ENCODE measurements around the gene COA8. TPM values are rescaled to one million over a fixed set of nuclear protein-coding genes. Genes with fewer than 3 reads are reported as not detected.

Gene COA8
- total and polyA plus RNA-seq, 4 donors, result 30.6 to 59.8 (median 39.5) TPM

GRCh38 chr14:103552011-103552845 is 10.5 kb upstream of the COA8 start:
- Histone ChIP-seq H3K36me3 (ENCODE audit: control insufficient read depth in 4 of 4, insufficient read depth in 4 of 4, low read length in 4 of 4) (peaks cover 0 to 2% (median 0%) of the 10 kb centered on the region in 4 donors), H3K27me3 (ENCODE audit: control insufficient read depth in 3 of 3, insufficient read depth in 3 of 3, low read length in 2 of 3) (no peaks in the 10 kb centered on the region), H3K9ac (ENCODE audit: insufficient read depth in 1 of 2, low read length in 2 of 2) (peak overlapping the region in 1 of 2 donors; percentile 29), H3K4me1 (ENCODE audit: control insufficient read depth in 5 of 5, insufficient read depth in 5 of 5, low read length in 5 of 5) (peaks cover 0 to 16% (median 12%) of the 10 kb centered on the region in 5 donors), H3K4me3 (no peak overlapping the region), H3K9me3 (ENCODE audit: control insufficient read depth in 4 of 4, insufficient read depth in 3 of 4, low read length in 3 of 4) (no peaks in the 10 kb centered on the region), H3K27ac (ENCODE audit: low read depth in 1 of 2, low read length in 1 of 2) (peak overlapping the region; percentile 82 to 90)
- TF ChIP-seq, protein P1, sequence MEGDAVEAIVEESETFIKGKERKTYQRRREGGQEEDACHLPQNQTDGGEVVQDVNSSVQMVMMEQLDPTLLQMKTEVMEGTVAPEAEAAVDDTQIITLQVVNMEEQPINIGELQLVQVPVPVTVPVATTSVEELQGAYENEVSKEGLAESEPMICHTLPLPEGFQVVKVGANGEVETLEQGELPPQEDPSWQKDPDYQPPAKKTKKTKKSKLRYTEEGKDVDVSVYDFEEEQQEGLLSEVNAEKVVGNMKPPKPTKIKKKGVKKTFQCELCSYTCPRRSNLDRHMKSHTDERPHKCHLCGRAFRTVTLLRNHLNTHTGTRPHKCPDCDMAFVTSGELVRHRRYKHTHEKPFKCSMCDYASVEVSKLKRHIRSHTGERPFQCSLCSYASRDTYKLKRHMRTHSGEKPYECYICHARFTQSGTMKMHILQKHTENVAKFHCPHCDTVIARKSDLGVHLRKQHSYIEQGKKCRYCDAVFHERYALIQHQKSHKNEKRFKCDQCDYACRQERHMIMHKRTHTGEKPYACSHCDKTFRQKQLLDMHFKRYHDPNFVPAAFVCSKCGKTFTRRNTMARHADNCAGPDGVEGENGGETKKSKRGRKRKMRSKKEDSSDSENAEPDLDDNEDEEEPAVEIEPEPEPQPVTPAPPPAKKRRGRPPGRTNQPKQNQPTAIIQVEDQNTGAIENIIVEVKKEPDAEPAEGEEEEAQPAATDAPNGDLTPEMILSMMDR (IDR thresholded peaks at IDR 0.05; ENCODE audit: control extremely low read depth, extremely low read depth), result no peak
- WGBS, 2 donors, result 63 to 79% methylated on average over 18 of the region's 18 CpGs
- ATAC-seq (ENCODE audit: insufficient read depth, low FRiP score) (peak; percentile 50), DNase-seq (no peak)

DNA sequence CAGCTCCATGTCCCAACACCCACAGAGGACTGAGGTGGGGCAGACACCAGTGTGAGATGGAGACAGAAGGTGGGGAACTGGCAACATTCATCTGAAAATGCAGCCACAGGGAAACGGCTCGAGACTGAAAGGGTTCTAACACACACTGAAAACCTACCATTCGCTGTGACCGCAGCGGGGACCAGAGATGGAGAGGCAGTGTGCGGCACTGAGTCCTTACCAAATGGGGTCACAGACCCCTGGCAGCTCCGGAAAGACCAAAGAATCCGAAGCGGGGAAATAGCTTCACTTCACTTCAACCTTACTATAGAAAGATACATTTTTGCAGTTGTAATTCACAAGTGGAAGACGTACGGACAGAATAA is 9.9 kb upstream of the COA8 start:
- H3K4me1 ChIP-seq (ENCODE audit: control insufficient read depth in 5 of 5, insufficient read depth in 5 of 5, low read length in 5 of 5), result peaks cover 0 to 17% (median 14%) of the 10 kb centered on the region in 5 donors
- H3K27me3 ChIP-seq (ENCODE audit: control insufficient read depth in 3 of 3, insufficient read depth in 3 of 3, low read length in 2 of 3), result no peaks in the 10 kb centered on the region
- H3K4me3 ChIP-seq, result no peak overlapping the region
- H3K9ac ChIP-seq (ENCODE audit: insufficient read depth in 1 of 2, low read length in 2 of 2), result no peak overlapping the region
- 95 to 96% methylated on average over 11 of the region's 11 CpGs for WGBS, 2 donors
- no peak for ATAC-seq (ENCODE audit: insufficient read depth, low FRiP score)
- H3K9me3 ChIP-seq (ENCODE audit: control insufficient read depth in 4 of 4, insufficient read depth in 3 of 4, low read length in 3 of 4), result no peaks in the 10 kb centered on the region
- DNase-seq, result no peak
- TF ChIP-seq, protein P1 (IDR thresholded peaks at IDR 0.05; ENCODE audit: control extremely low read depth, extremely low read depth), result no peak
- peaks cover 0 to 2% (median 0%) of the 10 kb centered on the region in 4 donors for H3K36me3 ChIP-seq (ENCODE audit: control insufficient read depth in 4 of 4, insufficient read depth in 4 of 4, low read length in 4 of 4)
- peak overlapping the region; percentile 51 to 90 for H3K27ac ChIP-seq (ENCODE audit: low read depth in 1 of 2, low read length in 1 of 2)

- 88 to 91% methylated on average over 15 of the region's 15 CpGs for WGBS, 2 donors
Observed at GRCh38 chr14:103555559-103556337, 7.0 kb upstream of the COA8 start.

More at GRCh38 chr14:103555559-103556337, 7.0 kb upstream of the COA8 start:
- Histone ChIP-seq H3K27ac (ENCODE audit: low read depth in 1 of 2, low read length in 1 of 2) (peak overlapping the region in 1 of 2 donors; percentile 63), H3K9ac (ENCODE audit: insufficient read depth in 1 of 2, low read length in 2 of 2) (no peak overlapping the region), H3K9me3 (ENCODE audit: control insufficient read depth in 4 of 4, insufficient read depth in 3 of 4, low read length in 3 of 4) (no peaks in the 10 kb centered on the region), H3K36me3 (ENCODE audit: control insufficient read depth in 4 of 4, insufficient read depth in 4 of 4, low read length in 4 of 4) (peaks cover 5 to 17% (median 13%) of the 10 kb centered on the region in 4 donors), H3K4me1 (ENCODE audit: control insufficient read depth in 5 of 5, insufficient read depth in 5 of 5, low read length in 5 of 5) (peaks cover 9 to 19% (median 17%) of the 10 kb centered on the region in 5 donors), H3K4me3 (no peak overlapping the region), H3K27me3 (ENCODE audit: control insufficient read depth in 3 of 3, insufficient read depth in 3 of 3, low read length in 2 of 3) (no peaks in the 10 kb centered on the region)
- ATAC-seq (ENCODE audit: insufficient read depth, low FRiP score), result no peak
- DNase-seq, result no peak
- TF ChIP-seq, protein P1 (IDR thresholded peaks at IDR 0.05; ENCODE audit: control extremely low read depth, extremely low read depth), result no peak

All from lung (tissue), 12 donors.